Measurements from ENCODE around the gene AQP11. TPM values are rescaled to one million over a fixed set of nuclear protein-coding genes. Genes with fewer than 3 reads are reported as not detected.
"Not testable (repeated sequence)": the region's sequence is repeated elsewhere in the genome, so short reads cannot be mapped to it uniquely, and the experiment has no call there.

AQP11 gene
- total RNA-seq, 1 donor from 2014 or later: 0.52 TPM

DNA sequence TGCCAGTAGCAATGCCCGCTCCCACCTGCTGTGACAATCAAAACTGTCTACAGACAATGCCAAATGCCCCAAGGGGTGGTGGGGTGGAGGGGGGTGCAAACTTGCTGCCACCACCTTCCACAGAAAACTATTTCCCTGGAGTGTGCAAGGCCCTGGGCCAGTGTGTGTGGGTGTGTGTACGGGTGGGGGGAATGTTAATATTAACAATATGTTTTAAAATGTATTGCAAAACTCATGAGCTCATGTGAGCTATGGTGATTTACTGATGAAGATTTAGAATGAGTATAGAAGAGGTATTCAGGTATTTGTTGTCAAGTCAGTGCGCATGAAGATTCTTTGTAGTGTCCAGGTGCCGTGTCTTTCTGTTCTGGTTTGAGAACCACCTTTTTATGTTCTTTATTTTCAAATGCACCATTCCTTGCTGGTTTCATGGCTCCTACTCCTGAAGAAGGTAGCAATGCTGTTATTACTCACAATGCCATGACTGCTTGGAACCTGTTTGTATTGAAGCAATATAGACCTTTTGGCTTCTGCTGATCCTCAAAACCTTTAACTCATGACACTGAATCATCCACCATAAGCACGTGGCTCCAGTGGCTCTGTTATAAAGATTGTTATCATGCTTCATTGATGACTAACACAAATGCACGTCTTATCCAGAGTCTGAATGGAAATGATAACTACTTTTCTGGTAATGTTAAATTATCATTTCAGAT is 29.9 kb upstream of the AQP11 start:
- Histone ChIP-seq H3K27me3 (ENCODE audit: control insufficient read depth in 3 of 3, insufficient read depth in 3 of 3, low read length in 3 of 3) (no peaks in the 10 kb centered on the region), H3K4me1 (ENCODE audit: control insufficient read depth in 3 of 3, insufficient read depth in 3 of 3, low read length in 3 of 3) (no peaks in the 10 kb centered on the region), H3K9ac (ENCODE audit: low read depth in 1 of 3, low read length in 3 of 3) (no peak overlapping the region), H3K9me3 (ENCODE audit: control insufficient read depth in 3 of 3, low read length in 3 of 3) (no peaks in the 10 kb centered on the region), H3K27ac (ENCODE audit: low read depth, low read length) (no peak overlapping the region), H3K36me3 (ENCODE audit: control insufficient read depth in 3 of 3, insufficient read depth in 3 of 3, low read length in 3 of 3) (no peaks in the 10 kb centered on the region), H3K4me3 (ENCODE audit: low read length in 3 of 3) (no peak overlapping the region)

- no peaks in the 10 kb centered on the region for H3K4me1 ChIP-seq (ENCODE audit: control insufficient read depth in 3 of 3, insufficient read depth in 3 of 3, low read length in 3 of 3)
- H3K9me3 ChIP-seq (ENCODE audit: control insufficient read depth in 3 of 3, low read length in 3 of 3): no peaks in the 10 kb centered on the region
- H3K36me3 ChIP-seq (ENCODE audit: control insufficient read depth in 3 of 3, insufficient read depth in 3 of 3, low read length in 3 of 3): no peaks in the 10 kb centered on the region
- H3K27me3 ChIP-seq (ENCODE audit: control insufficient read depth in 3 of 3, insufficient read depth in 3 of 3, low read length in 3 of 3): no peaks in the 10 kb centered on the region
- no peak overlapping the region for H3K4me3 ChIP-seq (ENCODE audit: low read length in 3 of 3)
- H3K27ac ChIP-seq (ENCODE audit: low read depth, low read length): no peak overlapping the region
- H3K9ac ChIP-seq (ENCODE audit: low read depth in 1 of 3, low read length in 3 of 3): no peak overlapping the region
Observed at GRCh38 chr11:77560605-77561004, 29.1 kb upstream of the AQP11 start.

DNA sequence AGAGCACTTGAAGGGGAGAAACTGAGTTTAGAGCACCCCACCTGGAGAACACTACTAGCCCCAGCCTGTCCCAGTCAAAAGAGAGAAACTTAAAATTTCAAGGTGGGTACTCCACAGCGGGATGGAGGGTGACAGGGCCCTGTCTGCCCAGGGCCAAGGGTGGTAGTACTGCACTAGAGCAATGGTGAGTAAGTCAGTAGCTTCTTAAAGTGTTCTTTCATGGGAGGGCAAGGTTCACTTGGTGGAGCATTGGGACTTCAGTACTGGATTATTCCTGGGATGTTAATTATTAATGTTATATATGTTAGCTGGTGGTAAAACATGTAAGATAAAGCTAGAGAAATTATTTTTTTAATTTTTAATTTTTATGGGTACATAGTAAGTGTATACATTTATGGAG is 28.5 kb upstream of the AQP11 start:
- H3K27ac ChIP-seq (ENCODE audit: low read depth, low read length): no peak overlapping the region
- H3K36me3 ChIP-seq (ENCODE audit: control insufficient read depth in 3 of 3, insufficient read depth in 3 of 3, low read length in 3 of 3): no peaks in the 10 kb centered on the region
- no peaks in the 10 kb centered on the region for H3K27me3 ChIP-seq (ENCODE audit: control insufficient read depth in 3 of 3, insufficient read depth in 3 of 3, low read length in 3 of 3)
- H3K9ac ChIP-seq (ENCODE audit: low read depth in 1 of 3, low read length in 3 of 3): no peak overlapping the region
- no peaks in the 10 kb centered on the region for H3K9me3 ChIP-seq (ENCODE audit: control insufficient read depth in 3 of 3, low read length in 3 of 3)
- no peaks in the 10 kb centered on the region for H3K4me1 ChIP-seq (ENCODE audit: control insufficient read depth in 3 of 3, insufficient read depth in 3 of 3, low read length in 3 of 3)
- no peak overlapping the region for H3K4me3 ChIP-seq (ENCODE audit: low read length in 3 of 3)

DNA sequence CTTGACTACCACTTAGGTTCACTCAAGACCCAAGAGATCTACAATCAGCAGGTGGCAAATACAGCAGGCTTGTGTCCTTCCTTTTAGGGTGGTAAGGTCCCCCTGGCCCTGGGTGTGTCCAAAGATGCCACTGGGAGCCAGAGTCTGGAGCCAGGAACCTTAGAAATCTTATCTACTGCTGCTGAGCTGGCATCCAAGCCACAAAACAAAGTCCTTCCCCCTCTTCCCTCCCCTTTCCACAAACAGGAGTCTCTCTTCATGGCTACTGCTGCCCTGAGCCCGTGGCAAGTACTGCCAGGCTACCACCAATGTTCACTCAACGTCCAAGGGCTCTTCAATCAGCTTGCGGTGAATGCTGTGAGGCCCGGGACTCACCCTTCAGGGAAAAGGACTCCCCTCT is 21.4 kb upstream of the AQP11 start:
- no peaks in the 10 kb centered on the region for H3K36me3 ChIP-seq (ENCODE audit: control insufficient read depth in 3 of 3, insufficient read depth in 3 of 3, low read length in 3 of 3)

GRCh38 chr11:77568916-77569675 is 20.7 kb upstream of the AQP11 start:
- no peak overlapping the region for H3K27ac ChIP-seq (ENCODE audit: low read depth, low read length)
- H3K9me3 ChIP-seq (ENCODE audit: control insufficient read depth in 3 of 3, low read length in 3 of 3): no peaks in the 10 kb centered on the region
- H3K9ac ChIP-seq (ENCODE audit: low read depth in 1 of 3, low read length in 3 of 3): no peak overlapping the region
- H3K4me3 ChIP-seq (ENCODE audit: low read length in 3 of 3): no peak overlapping the region
- H3K27me3 ChIP-seq (ENCODE audit: control insufficient read depth in 3 of 3, insufficient read depth in 3 of 3, low read length in 3 of 3): no peaks in the 10 kb centered on the region
- no peaks in the 10 kb centered on the region for H3K36me3 ChIP-seq (ENCODE audit: control insufficient read depth in 3 of 3, insufficient read depth in 3 of 3, low read length in 3 of 3)
- H3K4me1 ChIP-seq (ENCODE audit: control insufficient read depth in 3 of 3, insufficient read depth in 3 of 3, low read length in 3 of 3): no peaks in the 10 kb centered on the region

More for the DNA sequence above, 21.4 kb upstream of the AQP11 start:
- no peaks in the 10 kb centered on the region for H3K4me1 ChIP-seq (ENCODE audit: control insufficient read depth in 3 of 3, insufficient read depth in 3 of 3, low read length in 3 of 3)
- no peak overlapping the region for H3K4me3 ChIP-seq (ENCODE audit: low read length in 3 of 3)
- H3K27ac ChIP-seq (ENCODE audit: low read depth, low read length): no peak overlapping the region
- H3K9ac ChIP-seq (ENCODE audit: low read depth in 1 of 3, low read length in 3 of 3): no peak overlapping the region
- H3K9me3 ChIP-seq (ENCODE audit: control insufficient read depth in 3 of 3, low read length in 3 of 3): no peaks in the 10 kb centered on the region
- H3K27me3 ChIP-seq (ENCODE audit: control insufficient read depth in 3 of 3, insufficient read depth in 3 of 3, low read length in 3 of 3): no peaks in the 10 kb centered on the region

- Histone ChIP-seq H3K9ac (ENCODE audit: low read depth in 1 of 3, low read length in 3 of 3) (no peak overlapping the region), H3K9me3 (ENCODE audit: control insufficient read depth in 3 of 3, low read length in 3 of 3) (no peaks in the 10 kb centered on the region), H3K4me1 (ENCODE audit: control insufficient read depth in 3 of 3, insufficient read depth in 3 of 3, low read length in 3 of 3) (no peaks in the 10 kb centered on the region), H3K27ac (ENCODE audit: low read depth, low read length) (no peak overlapping the region), H3K27me3 (ENCODE audit: control insufficient read depth in 3 of 3, insufficient read depth in 3 of 3, low read length in 3 of 3) (no peaks in the 10 kb centered on the region), H3K36me3 (ENCODE audit: control insufficient read depth in 3 of 3, insufficient read depth in 3 of 3, low read length in 3 of 3) (no peaks in the 10 kb centered on the region), H3K4me3 (ENCODE audit: low read length in 3 of 3) (no peak overlapping the region)
Observed at GRCh38 chr11:77569676-77570070, 20.1 kb upstream of the AQP11 start.

DNA sequence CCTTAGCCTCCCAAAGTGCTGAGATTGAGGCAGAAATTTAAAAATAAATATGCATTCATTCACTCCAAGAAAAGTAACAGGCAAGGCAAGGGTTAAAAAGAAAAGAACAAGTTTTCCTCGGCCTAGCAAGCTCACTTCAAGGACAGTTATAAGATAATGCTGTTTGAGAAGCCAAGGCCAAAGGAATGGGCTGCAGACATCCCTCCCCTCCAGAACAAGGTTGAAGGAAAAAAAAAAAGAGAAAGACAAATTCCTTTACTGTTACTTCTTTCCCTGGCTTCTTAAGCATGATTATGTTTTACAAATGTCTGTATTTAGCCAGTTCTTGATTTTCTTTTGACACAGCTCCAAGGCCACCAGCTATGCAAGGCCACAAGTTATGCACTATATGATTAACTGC is 18.9 kb upstream of the AQP11 start:
- not testable (repeated sequence) for H3K27me3 ChIP-seq (ENCODE audit: control insufficient read depth in 3 of 3, insufficient read depth in 3 of 3, low read length in 3 of 3); H3K9ac ChIP-seq (ENCODE audit: low read depth in 1 of 3, low read length in 3 of 3); H3K4me3 ChIP-seq (ENCODE audit: low read length in 3 of 3); H3K9me3 ChIP-seq (ENCODE audit: control insufficient read depth in 3 of 3, low read length in 3 of 3); H3K36me3 ChIP-seq (ENCODE audit: control insufficient read depth in 3 of 3, insufficient read depth in 3 of 3, low read length in 3 of 3); H3K4me1 ChIP-seq (ENCODE audit: control insufficient read depth in 3 of 3, insufficient read depth in 3 of 3, low read length in 3 of 3); H3K27ac ChIP-seq (ENCODE audit: low read depth, low read length)

DNA sequence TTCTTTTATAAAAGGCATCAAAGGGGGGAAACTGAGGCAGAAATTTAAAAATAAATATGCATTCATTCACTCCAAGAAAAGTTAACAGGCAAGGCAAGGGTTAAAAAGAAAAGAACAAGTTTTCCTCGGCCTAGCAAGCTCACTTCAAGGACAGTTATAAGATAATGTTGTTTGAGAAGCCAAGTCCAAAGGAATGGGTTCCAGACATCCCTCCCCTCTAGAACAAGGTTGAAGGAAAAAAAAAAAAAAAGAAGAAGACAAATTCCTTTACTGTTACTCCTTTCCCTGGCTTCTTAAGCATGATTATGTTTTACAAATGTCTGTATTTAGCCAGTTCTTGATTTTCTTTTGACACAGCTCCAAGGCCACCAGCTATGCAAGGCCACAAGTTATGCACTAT is 14.3 kb upstream of the AQP11 start:
- not testable (repeated sequence) for H3K9ac ChIP-seq (ENCODE audit: low read depth in 1 of 3, low read length in 3 of 3); H3K27ac ChIP-seq (ENCODE audit: low read depth, low read length); H3K4me1 ChIP-seq (ENCODE audit: control insufficient read depth in 3 of 3, insufficient read depth in 3 of 3, low read length in 3 of 3); H3K36me3 ChIP-seq (ENCODE audit: control insufficient read depth in 3 of 3, insufficient read depth in 3 of 3, low read length in 3 of 3); H3K9me3 ChIP-seq (ENCODE audit: control insufficient read depth in 3 of 3, low read length in 3 of 3); H3K4me3 ChIP-seq (ENCODE audit: low read length in 3 of 3); H3K27me3 ChIP-seq (ENCODE audit: control insufficient read depth in 3 of 3, insufficient read depth in 3 of 3, low read length in 3 of 3)

DNA sequence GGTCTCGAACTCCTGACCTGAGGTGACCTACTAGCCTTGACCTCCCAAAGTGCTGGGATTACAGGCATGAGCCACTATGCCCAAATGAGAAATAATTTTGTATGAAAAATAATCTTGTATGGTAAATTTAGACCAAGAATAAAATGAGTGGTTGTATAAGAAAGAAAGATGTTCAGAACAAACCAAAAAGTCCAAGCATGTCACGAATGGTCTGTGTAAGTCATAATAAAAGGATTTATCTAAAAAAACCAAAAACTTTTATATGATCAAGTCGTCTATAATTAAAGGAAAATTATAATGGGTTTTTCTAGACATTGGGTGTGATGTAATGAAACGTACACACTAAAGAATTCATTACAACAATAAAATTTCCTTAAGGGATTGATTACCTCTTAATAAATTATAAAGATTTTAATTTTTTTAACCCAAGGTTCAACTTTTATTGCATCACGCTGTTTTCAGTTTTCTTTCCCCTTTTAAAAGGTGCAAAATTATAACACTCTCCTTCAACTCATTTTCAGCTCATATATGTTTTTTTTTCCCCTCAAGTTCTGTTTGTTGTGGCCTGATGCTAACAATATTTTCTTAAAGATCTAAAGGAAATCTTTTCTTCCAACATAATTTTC is 8.9 kb upstream of the AQP11 start:
- Histone ChIP-seq H3K27ac (ENCODE audit: low read depth, low read length) (no peak overlapping the region), H3K4me1 (ENCODE audit: control insufficient read depth in 3 of 3, insufficient read depth in 3 of 3, low read length in 3 of 3) (no peaks in the 10 kb centered on the region), H3K9me3 (ENCODE audit: control insufficient read depth in 3 of 3, low read length in 3 of 3) (no peaks in the 10 kb centered on the region), H3K27me3 (ENCODE audit: control insufficient read depth in 3 of 3, insufficient read depth in 3 of 3, low read length in 3 of 3) (no peaks in the 10 kb centered on the region), H3K36me3 (ENCODE audit: control insufficient read depth in 3 of 3, insufficient read depth in 3 of 3, low read length in 3 of 3) (no peaks in the 10 kb centered on the region), H3K9ac (ENCODE audit: low read depth in 1 of 3, low read length in 3 of 3) (no peak overlapping the region), H3K4me3 (ENCODE audit: low read length in 3 of 3) (no peak overlapping the region)

- Histone ChIP-seq H3K9ac (ENCODE audit: low read depth in 1 of 3, low read length in 3 of 3) (peak overlapping the region; percentile 70 to 82 (median 80)), H3K36me3 (ENCODE audit: control insufficient read depth in 3 of 3, insufficient read depth in 3 of 3, low read length in 3 of 3) (no peaks in the 10 kb centered on the region), H3K27ac (ENCODE audit: low read depth, low read length) (peak overlapping the region; percentile 51), H3K4me1 (ENCODE audit: control insufficient read depth in 3 of 3, insufficient read depth in 3 of 3, low read length in 3 of 3) (peaks cover 8 to 20% (median 14%) of the 10 kb centered on the region in 3 donors), H3K4me3 (ENCODE audit: low read length in 3 of 3) (peak overlapping the region; percentile 79 to 83 (median 82)), H3K9me3 (ENCODE audit: control insufficient read depth in 3 of 3, low read length in 3 of 3) (no peaks in the 10 kb centered on the region), H3K27me3 (ENCODE audit: control insufficient read depth in 3 of 3, insufficient read depth in 3 of 3, low read length in 3 of 3) (no peaks in the 10 kb centered on the region)
Observed at GRCh38 chr11:77589181-77589520, 602 bp upstream of the AQP11 start.
